Panc1 (cell line): ENCODE measurements around the gene STARD10. TPM values are rescaled to one million over a fixed set of nuclear protein-coding genes. Genes with fewer than 3 reads are reported as not detected.

Source experiments
- ATAC-seq: fragments of 200-7000 bp; cut with Tn5 transposase; 2 replicates; pipeline ENCODE4 v1.9.1; 2020; ENCODE audit warnings: mild to moderate bottlenecking, moderate library complexity
- Bru-seq: library from RNA; stranded (reverse); fragments of 400-500 nt; gene quantifications from one replicate; lab custom pipeline; 2021; lab: Mats Ljungman, UMichigan
- BruChase-seq, 2 experiments: library from RNA; stranded (reverse); fragments of 400-500 nt; gene quantifications; one replicate each; lab custom pipeline; 2021; lab: Mats Ljungman, UMichigan
- BruUV-seq: library from RNA; stranded (reverse); fragments of 400-500 nt; replicated peaks from 2 replicates; lab custom pipeline; 2021; lab: Mats Ljungman, UMichigan
- CTCF ChIA-PET: fragments of 300-600 bp; sonication (Branson Sonifier 250); formaldehyde crosslinking; loops from one replicate; lab custom pipeline; 2022; ENCODE audit warnings: antibody characterized with exemption; lab: Charles Lee
- POLR2A ChIA-PET: fragments of 300-600 bp; sonication (Branson Sonifier 250); formaldehyde crosslinking; loops from one replicate; lab custom pipeline; 2022; ENCODE audit warnings: antibody characterized with exemption; lab: Charles Lee
- DNase-seq: peaks from one replicate; pipeline ENCODE4 v3.0.0-alpha.2; 2010; ENCODE audit warnings: low read depth, low spot score
- H3K27ac ChIP-seq: 2 replicates; pipeline ENCODE4 v1.5.1; 2011; ENCODE audit warnings: mild to moderate bottlenecking, low read length, inconsistent platforms
- H3K27me3 ChIP-seq: fragments of 200-500 bp; sonication (Bioruptor generic); 2 replicates; pipeline ENCODE4 v1.6.0; 2014; ENCODE audit warnings: low read length, inconsistent platforms; ENCODE audit not compliant: control insufficient read depth, insufficient read depth
- H3K36me3 ChIP-seq: fragments of 200-500 bp; sonication (Bioruptor generic); 2 replicates; pipeline ENCODE4 v1.5.1; 2014; ENCODE audit warnings: inconsistent platforms, mild to moderate bottlenecking, low read length, moderate library complexity; ENCODE audit not compliant: control insufficient read depth, insufficient read depth
- H3K4me1 ChIP-seq: 2 replicates; pipeline ENCODE4 v1.5.1; 2011; ENCODE audit warnings: inconsistent platforms, mild to moderate bottlenecking, low read length, moderate library complexity; ENCODE audit not compliant: control insufficient read depth, insufficient read depth
- H3K4me3 ChIP-seq, 2 experiments: 2 replicates each; pipeline ENCODE4 v1.5.1; 2011 to 2012; ENCODE audit warnings: low read depth in 2 of 2, low read length in 2 of 2, mild to moderate bottlenecking in 2 of 2, inconsistent platforms in 1 of 2, moderate library complexity in 1 of 2
- H3K9me3 ChIP-seq: fragments of 200-500 bp; sonication (Bioruptor generic); 2 replicates; pipeline ENCODE4 v1.5.1; 2014; ENCODE audit warnings: low read depth, mild to moderate bottlenecking, inconsistent platforms, low read length, moderate library complexity; ENCODE audit not compliant: control insufficient read depth, insufficient read depth
- CTCF ChIP-seq: fragments of 450-650 bp; IDR thresholded peaks from 2 replicates; pipeline ENCODE4 v1.5.1; 2017; ENCODE audit warnings: mild to moderate bottlenecking
- POLR2AphosphoS5 ChIP-seq: IDR thresholded peaks from 2 replicates; pipeline ENCODE4 v1.6.1; 2012; ENCODE audit warnings: mild to moderate bottlenecking, low read depth, low read length, moderate library complexity
- REST ChIP-seq, 2 experiments: IDR thresholded peaks; 2 replicates each; pipeline ENCODE4 v1.6.1; 2011 to 2012; ENCODE audit warnings: low read depth in 2 of 2, control low read depth in 1 of 2, low read length in 1 of 2, mild to moderate bottlenecking in 1 of 2, moderate library complexity in 1 of 2; ENCODE audit not compliant: insufficient read depth in 1 of 2
- SIN3A ChIP-seq: IDR thresholded peaks from 2 replicates; pipeline ENCODE4 v1.6.1; 2012; ENCODE audit warnings: low read depth, mild to moderate bottlenecking, low read length, moderate library complexity, borderline replicate concordance; ENCODE audit not compliant: insufficient read depth
- TCF7L2 ChIP-seq: IDR thresholded peaks from 2 replicates; pipeline ENCODE4 v1.6.1; 2011; ENCODE audit warnings: mild to moderate bottlenecking, low read depth, low read length, inconsistent platforms
- in situ Hi-C: cut with HindIII; loops from 2 replicates; pipeline ENCODE4 v1.10.0; 2016; ENCODE audit warnings: low sequenced_read_pairs, low pct_unique_long_range_greater_than_20kb
- intact Hi-C: fragments of 100-400 bp; cut with micrococcal nuclease; formaldehyde crosslinking; loops from one replicate; pipeline ENCODE4 v1.10.0; 2022; ENCODE audit not compliant: unreplicated experiment
- long read RNA-seq: library from polyadenylated mRNA; unstranded; transcript quantifications from one replicate; pipeline ENCODE4 v2.0.0, GENCODE V29; 2021; ENCODE audit not compliant: unreplicated experiment
- polyA plus RNA-seq: library from polyadenylated mRNA; unstranded; fragments of >200 nt; gene quantifications from one replicate; pipeline ENCODE4 v1.2.1, GENCODE V29; 2012; ENCODE audit warnings: missing spikeins; ENCODE audit not compliant: insufficient read length
- total RNA-seq: library from RNA; stranded (reverse); gene quantifications from one replicate; pipeline ENCODE4 v1.2.1, GENCODE V29; 2021; ENCODE audit not compliant: unreplicated experiment

STARD10 gene
- total RNA-seq (32.1 TPM), Bru-seq, nascent RNA (percentile 52 among the genes with signal in this experiment), BruChase-seq, experiment 1, labeled RNA remaining after a 2-hour chase (percentile 67 among the genes with signal in this experiment), BruChase-seq, experiment 2, labeled RNA remaining after a 6-hour chase (percentile 73 among the genes with signal in this experiment)
- polyA plus RNA-seq: 64.9 TPM
- long read RNA-seq, transcript STARD10-210 (7 exons, 1,100 nt): major isoform, 26 of 46 reads
- long read RNA-seq, partial matches to known transcripts: 2 of 46 reads
- long read RNA-seq, other reads (novel, unspliced or antisense): 10 of 46 reads

- POLR2A ChIA-PET: interaction anchor here (0.5 to 0.6 kb wide), 3 partner anchors 9 to 308 kb away, joined by 3 to 10 read pairs (median 4); no protein-coding TSS in a partner anchor
- peak within 1 kb of the TSS; percentile 99 for H3K27ac ChIP-seq
- TF ChIP-seq SIN3A: peak; percentile 27; the same call in 1 of the 2 replicates
- TF ChIP-seq CTCF: peak; percentile 100
- TF ChIP-seq POLR2AphosphoS5: peak; percentile 91
- no peak for TF ChIP-seq REST (IDR thresholded peaks at IDR 0.05; ENCODE audit: insufficient read depth in 1 of 2, low read depth in 2 of 2, low read length in 1 of 2)
- no peak for TF ChIP-seq TCF7L2
- H3K27me3 ChIP-seq: no peaks in the 10 kb centered on the region
- ATAC-seq (peak; percentile 98), DNase-seq (peak; percentile 82)
- in situ Hi-C loops: no loop called here
- CTCF ChIA-PET: interaction anchor here (0.6 to 2.4 kb wide), 9 partner anchors 11 to 439 kb away, joined by 3 to 25 read pairs (median 4); partner anchors contain the start of gene FCHSD2
- BruUV-seq: TSS peak; percentile 94
- H3K36me3 ChIP-seq: no peaks in the 10 kb centered on the region
- intact Hi-C loops: loop anchor here (5.0 kb wide), 1 partner anchor 66 kb away; no protein-coding TSS in a partner anchor
- H3K4me3 ChIP-seq: peak within 1 kb of the TSS; percentile 71 to 79
- H3K9me3 ChIP-seq: no peaks in the 10 kb centered on the region
- H3K4me1 ChIP-seq: peaks cover 15% of the 10 kb centered on the region
These were observed at the start of gene STARD10 for GRCh38 chr11:72793425-72794367. STARD10 (minus strand) TSS chr11:72794047; CDS start chr11:72781181, 12,866 bp downstream.

- in situ Hi-C loops: no loop called here
- ATAC-seq (no peak), DNase-seq (no peak)
- intact Hi-C loops: no loop called here
- Histone ChIP-seq H3K36me3 (no peaks in the 10 kb centered on the region), H3K4me1 (no peaks in the 10 kb centered on the region), H3K27ac (no peak overlapping the region), H3K4me3 (no peak overlapping the region), H3K9me3 (no peaks in the 10 kb centered on the region), H3K27me3 (no peaks in the 10 kb centered on the region)
- TF ChIP-seq REST (IDR thresholded peaks at IDR 0.05; ENCODE audit: insufficient read depth in 1 of 2, low read depth in 2 of 2, low read length in 1 of 2) (no peak), POLR2AphosphoS5 (no peak), CTCF (no peak), TCF7L2 (no peak), SIN3A (no peak)
- CTCF ChIA-PET: no interaction called here
- no TSS peak for BruUV-seq
- POLR2A ChIA-PET: no interaction called here
These were observed 48.9 kb upstream of the STARD10 start for GRCh38 chr11:72842653-72843330.
